OCI-LY3 (cell line): ENCODE results near the gene SARDH.

ENCODE experiments used
- EZH2phosphoT487 ChIP-seq: fragments of 200-600 bp; shearing (Covaris generic); IDR thresholded peaks from 2 replicates; pipeline ENCODE4 v1.6.1; 2018; ENCODE audit warnings: antibody characterized with exemption, mixed run types, low read depth
- TF ChIP-seq, protein P1 (sequence below): fragments of 200-600, 300-600 bp; sonication (generic); IDR thresholded peaks from 2 replicates; pipeline ENCODE4 v1.5.1; 2014; ENCODE audit warnings: antibody characterized with exemption, low read length, low read depth

DNA sequence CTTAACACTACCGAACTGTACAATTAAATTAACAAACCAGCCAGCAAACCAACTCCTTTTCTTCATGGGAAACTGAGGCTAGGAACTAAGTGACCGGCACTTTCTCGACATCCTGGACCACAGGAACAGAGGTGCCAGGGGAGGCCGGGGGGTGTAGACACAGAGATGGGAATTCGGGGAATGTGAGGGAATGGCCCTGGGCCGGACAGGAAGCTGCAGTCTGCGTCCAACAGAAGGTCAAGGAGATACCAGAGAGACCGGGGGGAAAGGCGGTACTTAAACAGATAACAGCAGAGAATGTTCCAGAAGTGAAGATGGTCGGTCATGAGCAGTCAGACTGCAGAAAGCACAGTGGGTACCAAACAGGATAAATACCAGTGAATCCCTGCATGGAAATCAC is 61.7 kb downstream of the SARDH start:
- TF ChIP-seq, protein P1, sequence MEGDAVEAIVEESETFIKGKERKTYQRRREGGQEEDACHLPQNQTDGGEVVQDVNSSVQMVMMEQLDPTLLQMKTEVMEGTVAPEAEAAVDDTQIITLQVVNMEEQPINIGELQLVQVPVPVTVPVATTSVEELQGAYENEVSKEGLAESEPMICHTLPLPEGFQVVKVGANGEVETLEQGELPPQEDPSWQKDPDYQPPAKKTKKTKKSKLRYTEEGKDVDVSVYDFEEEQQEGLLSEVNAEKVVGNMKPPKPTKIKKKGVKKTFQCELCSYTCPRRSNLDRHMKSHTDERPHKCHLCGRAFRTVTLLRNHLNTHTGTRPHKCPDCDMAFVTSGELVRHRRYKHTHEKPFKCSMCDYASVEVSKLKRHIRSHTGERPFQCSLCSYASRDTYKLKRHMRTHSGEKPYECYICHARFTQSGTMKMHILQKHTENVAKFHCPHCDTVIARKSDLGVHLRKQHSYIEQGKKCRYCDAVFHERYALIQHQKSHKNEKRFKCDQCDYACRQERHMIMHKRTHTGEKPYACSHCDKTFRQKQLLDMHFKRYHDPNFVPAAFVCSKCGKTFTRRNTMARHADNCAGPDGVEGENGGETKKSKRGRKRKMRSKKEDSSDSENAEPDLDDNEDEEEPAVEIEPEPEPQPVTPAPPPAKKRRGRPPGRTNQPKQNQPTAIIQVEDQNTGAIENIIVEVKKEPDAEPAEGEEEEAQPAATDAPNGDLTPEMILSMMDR = no peak
- no peak for TF ChIP-seq EZH2phosphoT487
